Stimulated activated CD8-positive, alpha-beta memory T cell treated with anti-CD3 and anti-CD28 coated beads, Interleukin-12 subunit alpha, Interleukin-12 subunit beta, amount 100 ng/mL, for 24 hours (primary cell): ENCODE measurements around the gene MTFP1.
"Not testable (repeated sequence)": the region's sequence is repeated elsewhere in the genome, so short reads cannot be mapped to it uniquely, and the experiment has no call there.

ENCODE experiments used
- DNase-seq: peaks from one replicate; pipeline ENCODE4 v3.0.0-alpha.2; 2020; ENCODE audit errors: extremely low read depth

Gene MTFP1

DNA sequence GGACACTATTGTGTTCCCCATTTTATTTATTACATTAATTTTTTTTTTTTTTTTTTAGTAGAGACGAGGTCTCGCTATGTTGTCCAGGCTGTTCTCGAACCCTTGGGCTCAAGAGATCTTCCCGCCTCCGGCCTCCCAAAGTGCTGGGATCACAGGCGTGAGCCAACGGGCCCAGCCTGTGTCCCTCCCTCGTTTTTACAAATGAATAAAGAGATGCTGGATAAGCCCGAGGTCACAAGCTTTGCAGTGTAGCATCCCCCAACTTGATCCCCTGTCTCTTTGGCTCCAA lies 297 bp upstream of the MTFP1 start:
- DNase-seq, result no peak

GRCh38 chr22:30426388-30427353 lies 1.1 kb downstream of the MTFP1 start:
- peak; percentile 68 for DNase-seq

- DNase-seq, result no peak
These were observed 2.3 kb downstream of the MTFP1 start for GRCh38 chr22:30427871-30428270.

DNA sequence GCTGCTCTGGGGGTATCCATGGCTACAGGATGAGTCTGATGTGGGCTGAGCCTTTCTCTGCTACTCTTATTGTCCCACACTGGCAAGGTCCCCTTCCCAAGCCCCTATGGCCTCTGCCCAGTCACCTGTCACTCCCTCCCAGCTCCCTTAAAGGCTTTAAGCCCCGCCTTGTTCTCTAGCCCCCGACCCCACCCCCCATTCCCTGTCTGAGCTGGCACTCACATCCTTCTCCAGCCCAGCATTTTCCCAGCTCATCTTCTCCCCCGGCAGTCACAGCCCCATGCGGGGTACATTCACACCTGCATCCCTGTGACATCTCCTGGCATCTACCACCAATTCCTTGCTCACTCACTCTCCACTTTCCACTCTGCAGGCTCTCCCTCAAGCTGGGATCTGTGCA lies 4.3 kb downstream of the MTFP1 start:
- DNase-seq, result no peak

DNA sequence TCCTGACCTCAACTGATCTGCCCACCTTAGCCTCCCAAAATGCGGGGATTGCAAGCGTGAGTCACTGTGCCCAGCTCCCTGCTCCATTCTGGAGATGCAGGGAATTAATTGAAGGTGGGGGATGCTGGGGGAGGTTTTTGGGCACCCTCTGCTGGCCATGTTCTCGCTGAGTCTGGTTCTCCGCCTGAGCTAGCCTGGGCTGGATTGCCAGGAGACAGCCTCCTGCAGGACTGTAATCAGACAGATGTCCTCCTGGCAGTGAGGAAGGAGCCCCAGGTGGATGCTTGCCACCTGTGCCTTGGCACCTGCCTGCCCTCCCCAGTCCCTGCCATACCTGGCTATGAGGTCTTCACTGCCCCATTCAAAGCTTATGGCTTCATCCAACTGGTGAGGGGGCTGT lies 5.4 kb downstream of the MTFP1 start:
- no peak for DNase-seq

DNA sequence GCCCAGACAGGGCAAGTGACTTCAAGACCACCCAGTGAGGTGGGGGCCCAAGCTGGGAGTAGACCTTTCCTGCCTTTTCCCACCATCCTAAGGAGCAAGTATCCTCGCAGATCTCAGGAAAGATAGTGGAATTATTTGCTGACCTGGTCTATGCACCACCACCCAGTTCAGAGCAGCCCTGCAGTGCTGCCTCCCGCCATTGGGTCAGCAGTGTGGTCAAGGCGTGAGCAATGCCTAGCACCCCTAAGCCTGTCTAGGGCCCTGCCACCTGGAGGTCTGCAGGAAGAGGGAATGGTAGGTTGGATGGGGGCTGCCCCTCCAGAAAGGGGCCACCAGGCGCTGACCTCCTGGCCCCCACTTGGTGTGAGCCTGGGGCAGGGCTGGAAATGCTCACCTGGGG lies 6.5 kb downstream of the MTFP1 start:
- DNase-seq, result no peak

- DNase-seq, result no peak
These were observed 7.0 kb downstream of the MTFP1 start for GRCh38 chr22:30432520-30432919.

DNA sequence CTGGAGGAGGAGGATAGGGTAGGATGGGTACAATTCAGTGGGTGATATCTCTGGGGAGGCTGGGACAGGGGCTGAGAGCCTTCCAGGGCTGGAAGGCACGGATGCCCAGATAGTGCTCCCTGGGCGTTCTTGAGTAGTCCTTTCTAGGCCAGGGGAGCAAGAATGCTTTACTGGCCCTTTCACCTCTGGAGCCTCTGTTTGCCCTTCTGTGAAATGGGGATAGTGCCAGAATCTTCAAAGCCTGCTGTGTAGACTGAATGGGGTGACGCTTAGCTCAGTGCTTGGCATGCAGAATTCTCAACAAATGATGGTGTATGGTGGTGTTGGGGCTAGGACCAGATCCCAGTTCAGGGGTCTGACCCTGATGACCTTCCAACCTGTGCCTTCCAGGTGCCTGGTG lies 7.7 kb downstream of the MTFP1 start:
- no peak for DNase-seq

DNA sequence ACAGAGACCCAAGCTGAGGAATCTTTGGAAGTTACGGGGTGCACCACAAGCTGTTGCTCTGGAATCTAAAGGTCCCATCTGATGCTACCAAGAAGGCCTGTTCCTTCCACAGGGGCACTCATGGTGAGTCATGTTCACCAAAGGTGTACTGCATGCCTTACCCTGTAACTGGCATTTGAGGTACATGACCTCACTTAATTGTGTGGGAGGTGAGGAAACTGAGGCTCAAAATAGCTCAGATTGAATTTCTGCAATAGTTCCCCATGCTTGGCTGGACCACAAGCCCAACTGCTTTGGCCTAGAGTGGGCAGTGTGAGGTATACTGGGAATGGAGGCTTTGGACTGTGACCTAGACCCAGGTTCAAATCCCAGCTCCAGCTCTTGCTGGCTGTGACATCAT lies 8.2 kb downstream of the MTFP1 start:
- DNase-seq, result no peak

GRCh38 chr22:30434843-30435242 lies 9.3 kb downstream of the MTFP1 start:
- DNase-seq, result no peak

- peak; percentile 50 for DNase-seq
These were observed 10.1 kb downstream of the MTFP1 start for GRCh38 chr22:30435674-30436126.

DNA sequence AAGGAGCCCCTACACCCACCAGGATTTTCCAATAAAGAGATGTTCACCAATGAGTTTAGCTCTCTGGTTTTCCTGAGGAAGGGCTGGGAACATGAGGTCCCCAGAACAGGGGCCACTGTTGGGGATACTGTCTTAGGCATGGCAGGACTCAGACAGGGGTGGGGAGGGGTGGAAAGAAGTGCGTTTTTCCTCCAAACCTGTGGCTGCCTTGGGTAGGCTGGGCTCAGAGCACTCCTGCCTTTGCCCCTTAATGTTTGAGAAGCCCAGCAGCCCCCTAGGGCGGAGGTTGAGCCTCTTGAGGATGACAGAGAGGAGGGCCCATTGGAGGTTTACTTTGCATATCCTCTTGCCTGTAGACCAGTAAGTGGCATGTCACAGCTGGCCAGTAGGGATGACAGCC lies 10.6 kb downstream of the MTFP1 start:
- no peak for DNase-seq

- DNase-seq, result no peak
These were observed 13.0 kb downstream of the MTFP1 start for GRCh38 chr22:30438559-30438958.

- no peak for DNase-seq
These were observed 13.7 kb downstream of the MTFP1 start for GRCh38 chr22:30439226-30439625.

DNA sequence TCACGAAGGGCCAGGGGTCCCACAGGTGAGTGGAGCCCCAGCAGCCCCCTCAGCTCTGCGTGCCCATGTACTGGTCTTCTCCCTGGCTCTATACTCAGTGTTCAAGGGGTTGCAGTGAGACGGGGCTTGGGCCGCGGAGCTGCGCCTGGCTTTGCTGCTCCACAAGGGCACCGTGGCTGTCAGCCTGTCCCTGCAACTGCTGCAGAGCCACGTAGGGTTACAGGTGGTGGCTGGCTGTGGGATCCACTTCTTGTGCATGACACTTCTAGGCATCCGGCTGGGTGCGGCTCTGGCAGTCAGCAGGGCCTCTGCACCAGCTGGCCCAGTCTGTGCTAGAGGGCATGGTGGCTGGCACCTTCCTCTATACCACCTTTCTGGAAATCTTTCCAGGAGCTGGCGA lies 14.3 kb downstream of the MTFP1 start:
- DNase-seq, result no peak

DNA sequence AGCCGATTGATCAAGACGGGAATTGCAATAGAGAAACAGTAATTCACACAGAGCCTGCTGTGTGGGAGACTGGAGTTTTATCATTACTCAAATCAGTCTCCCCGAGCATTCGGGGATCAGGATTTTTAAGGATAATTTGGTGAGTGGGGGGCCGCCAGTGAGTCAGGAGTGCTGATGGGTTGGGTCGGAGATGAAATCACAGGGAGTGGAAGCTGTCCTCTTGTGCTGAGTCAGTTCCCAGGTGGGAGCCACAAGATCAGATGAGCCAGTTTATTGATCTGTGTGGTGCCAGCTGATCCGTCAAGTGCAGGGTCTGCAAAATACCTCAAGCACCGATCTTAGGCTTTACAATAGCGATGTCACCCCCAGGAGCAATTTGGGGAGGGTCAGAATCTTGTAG lies 15.5 kb downstream of the MTFP1 start:
- DNase-seq, result no peak

GRCh38 chr22:30444632-30445437 lies 19.3 kb downstream of the MTFP1 start:
- no peak for DNase-seq

DNA sequence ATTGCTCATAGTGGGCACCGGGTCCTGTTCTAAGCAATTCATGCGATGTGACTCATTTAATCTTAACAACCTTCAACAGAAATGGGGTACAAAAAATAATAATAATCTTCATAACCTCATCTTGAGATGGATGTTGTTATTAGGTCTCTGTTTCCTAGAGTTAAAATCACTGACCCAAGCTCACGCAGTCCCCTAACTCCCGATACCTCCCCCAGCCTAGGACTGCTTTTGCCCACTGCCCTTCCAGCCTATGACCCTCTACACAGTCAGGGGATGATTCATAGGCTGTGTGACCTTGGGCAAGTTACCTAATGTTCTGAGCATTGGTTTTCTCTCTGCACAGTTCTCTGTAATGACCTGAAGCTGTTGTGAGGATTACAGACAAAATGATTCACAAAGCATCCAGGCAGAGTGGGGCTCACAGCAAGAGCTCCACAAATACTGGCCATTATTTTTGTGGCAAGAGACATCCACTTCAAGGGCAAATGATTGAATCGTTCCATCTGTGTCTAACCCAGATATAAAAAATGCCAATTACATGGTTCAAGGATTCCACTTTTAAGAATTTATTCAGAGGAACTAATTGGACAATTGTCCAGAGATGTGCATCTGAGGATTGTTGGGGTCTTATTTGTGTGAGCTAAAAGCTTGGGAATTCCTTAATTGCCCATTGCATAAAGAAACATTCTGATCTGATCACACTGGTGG lies 20.0 kb downstream of the MTFP1 start:
- DNase-seq, result no peak

DNA sequence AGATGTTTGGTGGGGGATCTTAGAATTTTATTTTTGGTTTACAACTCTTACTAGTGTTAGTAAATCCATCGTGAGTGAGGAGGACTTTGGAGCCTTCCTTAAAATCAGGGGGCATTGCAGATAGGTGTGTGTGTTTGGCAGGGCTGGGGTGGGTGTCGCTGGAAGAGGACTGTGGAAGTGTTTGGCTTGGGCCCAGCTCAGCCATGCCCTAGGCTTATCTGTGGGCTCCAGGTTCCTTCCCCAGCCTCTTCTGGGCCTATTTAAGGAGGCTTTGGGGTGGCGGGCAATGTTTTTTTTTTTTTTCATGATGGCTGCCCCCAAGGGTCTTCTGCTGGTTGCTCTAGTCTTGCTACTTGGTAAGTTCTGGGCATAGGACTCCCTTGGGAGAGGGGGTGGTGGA lies 22.1 kb downstream of the MTFP1 start:
- DNase-seq, result no peak

DNA sequence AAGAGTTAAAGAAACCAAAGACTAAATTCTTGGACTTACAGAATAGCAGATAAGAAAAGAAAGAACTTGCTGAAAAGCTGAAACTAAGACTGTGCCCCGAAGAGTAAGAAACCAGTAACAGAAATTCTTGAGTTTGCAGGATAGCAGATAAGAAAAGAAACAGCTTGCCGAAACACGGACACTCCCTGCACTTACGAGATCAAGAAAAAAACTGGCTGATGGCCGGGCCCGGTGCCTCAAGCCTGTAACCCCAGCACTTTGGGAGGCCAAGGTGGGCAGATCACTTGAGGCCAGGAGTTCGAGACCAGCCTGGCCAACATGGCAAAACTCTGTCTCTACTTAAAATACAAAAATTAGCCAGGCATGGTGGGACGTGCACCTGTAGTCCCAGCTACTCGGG lies 25.9 kb downstream of the MTFP1 start:
- not testable (repeated sequence) for DNase-seq

GRCh38 chr22:30452861-30453260 lies 27.3 kb downstream of the MTFP1 start:
- DNase-seq, result no peak

DNA sequence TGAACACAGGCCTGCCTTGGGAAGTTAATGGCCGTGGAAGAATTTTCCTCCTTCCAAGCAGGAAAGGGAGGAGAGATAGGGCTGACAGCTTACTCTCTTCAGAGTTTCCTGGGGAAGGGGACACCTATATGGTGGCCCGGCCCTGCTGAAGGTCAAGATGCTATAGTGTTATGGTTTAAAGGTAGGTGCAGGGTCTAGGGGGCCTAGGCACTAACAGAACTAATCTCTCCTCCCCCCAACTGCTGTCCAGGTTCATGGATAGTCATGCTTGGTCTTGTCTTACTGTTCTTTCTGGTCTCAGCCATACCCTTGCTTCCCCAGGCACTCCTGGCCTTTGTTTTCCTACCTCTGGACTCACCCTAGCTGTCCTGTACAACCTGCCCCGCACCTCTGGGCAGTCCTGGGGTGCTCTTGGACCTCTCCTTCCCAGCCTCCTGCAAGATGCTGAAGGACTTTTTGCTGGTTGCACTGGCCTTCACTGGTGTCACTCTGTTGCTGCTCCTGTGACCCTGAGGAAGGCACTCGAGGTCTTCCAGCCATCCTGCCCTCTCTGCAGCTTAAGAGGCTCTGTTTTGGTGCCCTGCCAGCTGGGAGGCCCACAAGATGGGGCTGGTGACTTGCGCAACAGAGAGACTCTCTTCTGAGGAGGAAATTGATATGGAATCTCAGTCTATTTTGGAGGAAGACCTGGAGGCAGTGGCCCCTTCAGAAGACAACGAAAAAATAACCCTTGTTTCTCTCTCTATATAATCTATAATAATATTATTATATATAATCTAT lies 28.4 kb downstream of the MTFP1 start:
- no peak for DNase-seq
